Fibroblast of lung (primary cell): ENCODE data around the gene ZNF581. TPM values are rescaled to one million over a fixed set of nuclear protein-coding genes. Genes with fewer than 3 reads are reported as not detected.

Experiments
- DNase-seq, 2 donors: peaks; one replicate each; pipeline versions ENCODE4 v3.0.0 to v3.0.0-alpha.2; 2010; ENCODE audit warnings: low read depth in 2 of 2
- H2AFZ ChIP-seq: 2 replicates; pipeline ENCODE4 v1.5.1; 2012; ENCODE audit warnings: low read length, control low read depth, inconsistent platforms
- H3K27ac ChIP-seq: 2 replicates; pipeline ENCODE4 v1.5.1; 2011; ENCODE audit warnings: low read length, control low read depth; ENCODE audit not compliant: insufficient read depth
- H3K27me3 ChIP-seq: 2 replicates; pipeline ENCODE4 v1.5.1; 2011; ENCODE audit warnings: mild to moderate bottlenecking, low read length; ENCODE audit not compliant: control insufficient read depth, insufficient read depth
- H3K36me3 ChIP-seq: 2 replicates; pipeline ENCODE4 v1.5.1; 2011; ENCODE audit warnings: low read length; ENCODE audit not compliant: control insufficient read depth, insufficient read depth
- H3K4me1 ChIP-seq: 2 replicates; pipeline ENCODE4 v1.5.1; 2011; ENCODE audit warnings: low read length; ENCODE audit not compliant: control insufficient read depth, insufficient read depth; ENCODE audit errors: extremely low read depth
- H3K4me2 ChIP-seq: 2 replicates; pipeline ENCODE4 v1.5.1; 2011; ENCODE audit warnings: low read length, control low read depth; ENCODE audit not compliant: insufficient read depth; ENCODE audit errors: extremely low read depth
- H3K4me3 ChIP-seq, 4 experiments: fragments of 200-600 bp in 1 of 4; sonication (generic) in 1 of 4; replicated peaks in 1 of 4; 2 replicates each; pipeline ENCODE4 v1.5.1; 2011 to 2016; ENCODE audit warnings: low read length in 4 of 4, low read depth in 3 of 4, mild to moderate bottlenecking in 3 of 4, control low read depth in 2 of 4, inconsistent platforms in 1 of 4, mixed read lengths in 1 of 4; ENCODE audit not compliant: insufficient read depth in 1 of 4; ENCODE audit errors: control extremely low read depth in 1 of 4
- H3K79me2 ChIP-seq: 2 replicates; pipeline ENCODE4 v1.5.1; 2012; ENCODE audit warnings: mild to moderate bottlenecking, low read length, inconsistent platforms; ENCODE audit not compliant: control insufficient read depth, insufficient read depth
- H3K9ac ChIP-seq: 2 replicates; pipeline ENCODE4 v1.5.1; 2011; ENCODE audit warnings: mild to moderate bottlenecking, low read length, control low read depth; ENCODE audit not compliant: insufficient read depth
- H3K9me3 ChIP-seq: 2 replicates; pipeline ENCODE4 v1.5.1; 2012; ENCODE audit warnings: low read depth, low read length; ENCODE audit not compliant: control insufficient read depth, insufficient read depth
- H4K20me1 ChIP-seq: 2 replicates; pipeline ENCODE4 v1.5.1; 2011; ENCODE audit warnings: low read length; ENCODE audit not compliant: control insufficient read depth, insufficient read depth; ENCODE audit errors: extremely low read depth
- CTCF ChIP-seq, 2 donors: IDR thresholded peaks in 1 of 2; conservative IDR thresholded peaks in 1 of 2; 1 replicate in 1 of 2; 2 replicates in 1 of 2; pipeline ENCODE4 v1.5.1; 2011 to 2012; ENCODE audit warnings: low read length in 2 of 2, control low read depth in 1 of 2, inconsistent platforms in 1 of 2, low read depth in 1 of 2, mild to moderate bottlenecking in 1 of 2
- EZH2 ChIP-seq: IDR thresholded peaks from 2 replicates; pipeline ENCODE4 v1.5.1; 2012; ENCODE audit warnings: low read length, control low read depth, mild to moderate bottlenecking; ENCODE audit errors: missing control alignments
- polyA plus RNA-seq, 2 donors: library from polyadenylated mRNA; depleted of rRNA in 1 of 2; stranded (reverse) in 1 of 2; unstranded in 1 of 2; fragments of >200 nt; gene quantifications; 2 replicates each; pipeline ENCODE4 v1.2.1, GENCODE V29; 2011 to 2012; ENCODE audit warnings: missing spikeins in 1 of 2
- total RNA-seq: library from RNA; depleted of rRNA; stranded (reverse); fragments of >200 nt; gene quantifications from 2 replicates; pipeline ENCODE4 v1.2.1, GENCODE V29; 2014

Gene ZNF581
- total and polyA plus RNA-seq, 2 donors (not counting 1 experiment from before 2014, with no cell fraction given), result 9.2 to 33.4 TPM

DNA sequence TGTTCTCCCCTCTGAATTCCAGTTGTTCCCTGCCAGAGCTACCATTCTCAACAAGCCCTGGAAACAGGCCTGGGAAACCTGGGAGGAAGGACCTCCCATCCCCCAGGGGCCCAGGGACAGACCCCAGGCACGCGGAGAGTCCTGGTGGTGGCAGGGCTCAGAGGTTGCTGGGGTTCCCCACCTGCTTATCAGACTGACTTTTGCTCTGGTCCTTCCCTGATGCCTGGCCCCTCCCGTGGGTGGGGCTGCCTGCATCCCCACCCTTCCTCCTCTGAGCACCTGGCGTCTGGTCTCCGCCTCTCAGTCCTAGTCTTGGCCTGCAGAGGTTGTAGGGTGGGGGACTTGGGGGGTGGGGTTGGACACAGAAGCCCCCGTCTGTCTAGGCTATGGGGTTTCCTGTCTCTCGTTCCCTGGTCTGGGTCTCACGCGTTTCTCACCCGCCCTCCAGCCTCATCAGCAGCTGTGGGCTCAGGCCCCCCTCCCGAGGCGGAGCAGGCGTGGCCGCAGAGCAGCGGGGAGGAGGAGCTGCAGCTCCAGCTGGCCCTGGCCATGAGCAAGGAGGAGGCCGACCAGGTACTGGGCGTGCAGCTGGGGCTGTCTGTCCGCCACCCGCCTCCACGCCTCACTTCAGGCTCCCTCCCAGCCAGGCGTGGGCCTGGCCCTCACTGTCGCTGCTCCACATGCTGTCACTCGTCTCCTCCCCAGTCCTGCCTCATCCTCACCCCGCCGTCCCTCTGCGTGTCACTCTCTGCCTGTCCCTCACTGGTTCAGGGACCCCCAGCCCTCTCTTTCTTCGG is 45.2 kb downstream of the ZNF581 start:
- H2AFZ ChIP-seq, result no peak overlapping the region
- peaks cover 34% of the 10 kb centered on the region for H3K79me2 ChIP-seq
- H3K36me3 ChIP-seq, result peaks cover 32% of the 10 kb centered on the region
- H3K4me3 ChIP-seq, result no peak overlapping the region
- H3K27ac ChIP-seq, result no peak overlapping the region
- H3K27me3 ChIP-seq, result no peaks in the 10 kb centered on the region
- no peak for DNase-seq
- no peak overlapping the region for H3K4me2 ChIP-seq
- no peaks in the 10 kb centered on the region for H4K20me1 ChIP-seq
- H3K9me3 ChIP-seq, result no peaks in the 10 kb centered on the region
- no peak overlapping the region for H3K9ac ChIP-seq
- no peaks in the 10 kb centered on the region for H3K4me1 ChIP-seq
- TF ChIP-seq CTCF (conservative IDR thresholded peaks at IDR 0.05 in 1 of 2, IDR thresholded peaks at IDR 0.05 in 1 of 2; ENCODE audit: low read depth in 1 of 2, low read length in 2 of 2) (no peak), EZH2 (no peak)

DNA sequence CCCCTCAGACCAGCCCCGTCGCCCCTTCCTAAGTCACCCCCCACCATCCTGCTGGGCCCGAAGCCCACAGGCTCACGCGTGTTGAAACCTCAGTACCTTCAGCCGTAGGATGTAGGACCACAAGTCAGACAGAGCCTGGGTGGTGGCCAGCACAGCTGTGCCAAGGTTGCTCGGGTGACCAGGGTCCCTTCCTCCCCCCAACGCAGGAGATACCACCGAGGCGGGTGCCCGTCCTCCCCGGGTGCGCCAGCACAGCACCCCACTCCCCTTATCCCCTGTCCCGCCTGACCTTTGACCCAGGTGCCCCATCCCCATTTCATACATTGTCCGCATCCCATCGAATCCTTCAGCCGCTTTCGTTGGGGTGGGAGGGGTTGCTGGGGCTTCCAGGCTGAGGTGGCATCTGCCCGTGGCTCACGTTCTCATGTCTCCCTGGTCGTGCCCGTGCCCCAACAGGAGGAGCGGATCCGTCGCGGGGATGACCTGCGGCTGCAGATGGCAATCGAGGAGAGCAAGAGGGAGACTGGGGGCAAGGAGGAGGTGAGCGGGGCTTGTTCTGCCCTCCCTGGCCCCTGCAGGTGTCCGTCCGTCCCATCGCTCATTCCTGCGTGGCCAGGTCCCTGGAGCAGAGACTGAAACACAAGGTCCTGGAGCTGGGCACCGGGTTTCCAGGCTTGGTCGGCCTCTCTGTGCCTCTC is 46.1 kb downstream of the ZNF581 start:
- Histone ChIP-seq H3K36me3 (peaks cover 35% of the 10 kb centered on the region), H3K9ac (no peak overlapping the region), H2AFZ (no peak overlapping the region), H3K9me3 (no peaks in the 10 kb centered on the region), H3K4me1 (no peaks in the 10 kb centered on the region), H3K79me2 (peaks cover 24% of the 10 kb centered on the region), H4K20me1 (no peaks in the 10 kb centered on the region), H3K4me2 (no peak overlapping the region), H3K27ac (no peak overlapping the region), H3K27me3 (no peaks in the 10 kb centered on the region), H3K4me3 (no peak overlapping the region)
- TF ChIP-seq EZH2, result no peak
- TF ChIP-seq CTCF (conservative IDR thresholded peaks at IDR 0.05 in 1 of 2, IDR thresholded peaks at IDR 0.05 in 1 of 2; ENCODE audit: low read depth in 1 of 2, low read length in 2 of 2), result no peak
- no peak for DNase-seq

DNA sequence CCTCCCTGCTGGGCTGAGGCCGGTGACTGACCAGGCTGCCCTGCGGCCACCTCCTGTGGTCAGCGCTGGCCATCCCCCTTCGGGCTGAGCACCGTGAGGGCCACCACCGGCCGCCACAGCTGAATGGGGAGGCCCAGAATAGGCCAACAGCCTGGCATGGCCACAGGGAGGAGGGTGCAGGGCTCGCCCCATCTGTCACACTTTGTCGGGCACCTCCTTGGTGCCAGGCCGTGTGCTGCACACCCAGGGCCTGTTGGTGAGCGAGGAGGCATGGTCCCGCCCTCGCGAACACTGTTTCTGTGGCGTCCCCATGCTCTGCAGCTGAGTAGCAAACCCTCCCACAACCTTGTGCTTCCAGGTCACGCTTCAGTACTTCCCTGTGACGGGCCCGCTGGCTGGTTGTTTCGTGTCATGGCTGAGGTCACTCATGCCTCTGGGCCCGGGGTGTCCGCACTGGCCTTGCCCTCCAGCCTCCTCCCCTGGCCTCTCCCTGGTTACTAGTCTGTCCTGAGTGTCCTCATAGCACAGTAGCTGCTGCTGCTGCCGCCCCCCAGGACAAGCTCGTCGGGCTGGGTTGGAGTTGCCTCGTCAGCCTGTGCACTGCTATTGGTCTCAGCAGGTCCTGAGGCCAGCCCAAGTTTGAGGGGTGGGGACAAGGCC is 46.8 kb downstream of the ZNF581 start:
- Histone ChIP-seq H4K20me1 (no peaks in the 10 kb centered on the region), H3K36me3 (peaks cover 34% of the 10 kb centered on the region)

More for the DNA sequence above, 46.8 kb downstream of the ZNF581 start:
- no peak overlapping the region for H3K9ac ChIP-seq
- H3K79me2 ChIP-seq, result peaks cover 17% of the 10 kb centered on the region
- no peaks in the 10 kb centered on the region for H3K9me3 ChIP-seq
- no peaks in the 10 kb centered on the region for H3K4me1 ChIP-seq
- H2AFZ ChIP-seq, result no peak overlapping the region
- no peak for DNase-seq
- TF ChIP-seq EZH2 (no peak), CTCF (conservative IDR thresholded peaks at IDR 0.05 in 1 of 2, IDR thresholded peaks at IDR 0.05 in 1 of 2; ENCODE audit: low read depth in 1 of 2, low read length in 2 of 2) (no peak)
- no peak overlapping the region for H3K4me3 ChIP-seq
- H3K4me2 ChIP-seq, result no peak overlapping the region
- H3K27me3 ChIP-seq, result no peaks in the 10 kb centered on the region
- H3K27ac ChIP-seq, result no peak overlapping the region
